GM12878 (cell line): Measurements from ENCODE around the gene OR51T1. TPM values are rescaled to one million over a fixed set of nuclear protein-coding genes. Genes with fewer than 3 reads are reported as not detected.

ENCODE experiments used
- ATAC-seq: fragments of 200-7000 bp; cut with Tn5 transposase; 3 replicates; pipeline ENCODE4 v1.9.1; 2020; ENCODE audit warnings: mild to moderate bottlenecking, moderate library complexity
- BruUV-seq: library from RNA; stranded (reverse); fragments of 400-500 nt; replicated peaks from 2 replicates; lab custom pipeline; 2021; lab: Mats Ljungman, UMichigan
- CTCF ChIA-PET: fragments of 300-600 bp; sonication (Branson Sonifier 250); formaldehyde crosslinking; extraction: SDS; loops from one replicate; lab custom pipeline; 2021; ENCODE audit warnings: inconsistent platforms; lab: Yijun Ruan, JAX
- POLR2A ChIA-PET: fragments of 350-600 bp; formaldehyde crosslinking; extraction: SDS; loops from one replicate; lab custom pipeline; 2021; ENCODE audit warnings: inconsistent platforms; lab: Charles Lee
- RAD21 ChIA-PET: fragments of 300-600 bp; sonication (Branson Sonifier 250); formaldehyde crosslinking; loops from one replicate; lab custom pipeline; 2023; ENCODE audit warnings: antibody characterized with exemption; ENCODE audit not compliant: unreplicated experiment; lab: Charles Lee
- SMC1A ChIA-PET: fragments of 300-600 bp; sonication (Branson Sonifier 250); formaldehyde crosslinking; loops from one replicate; lab custom pipeline; 2023; ENCODE audit not compliant: unreplicated experiment, uncharacterized antibody; lab: Charles Lee
- DNase-seq: peaks from one replicate; pipeline ENCODE4 v3.0.0-alpha.2; 2011; ENCODE audit warnings: low read depth, low spot score
- FAIRE-seq: peaks from 3 replicates; lab custom pipeline; 2011; peaks lifted over from hg19 to GRCh38; lab: Jason Lieb, UNC
- H2AFZ ChIP-seq: 2 replicates; pipeline ENCODE4 v1.6.0; 2011; ENCODE audit warnings: low read depth, low read length, control low read depth; ENCODE audit not compliant: control insufficient read depth
- H3K27ac ChIP-seq: 2 replicates; pipeline ENCODE4 v1.5.1; 2011; ENCODE audit warnings: control low read depth; ENCODE audit not compliant: control insufficient read depth, insufficient read depth
- H3K27me3 ChIP-seq, 2 experiments: replicated peaks in 1 of 2; 2 replicates each; pipeline versions ENCODE4 v1.6.0 to v1.6.1; 2011; ENCODE audit warnings: low read length in 1 of 2; ENCODE audit not compliant: control insufficient read depth in 2 of 2, insufficient read depth in 2 of 2
- H3K36me3 ChIP-seq, 2 experiments: 2 replicates each; pipeline ENCODE4 v1.5.1; 2011; ENCODE audit warnings: low read length in 1 of 2; ENCODE audit not compliant: control insufficient read depth in 2 of 2, insufficient read depth in 2 of 2
- H3K4me1 ChIP-seq: 2 replicates; pipeline ENCODE4 v1.6.1; 2011; ENCODE audit warnings: mild to moderate bottlenecking, low read length, moderate library complexity, mixed read lengths; ENCODE audit not compliant: control insufficient read depth, insufficient read depth
- H3K4me2 ChIP-seq: 2 replicates; pipeline ENCODE4 v1.6.0; 2011; ENCODE audit warnings: control low read depth; ENCODE audit not compliant: control insufficient read depth, insufficient read depth
- H3K4me3 ChIP-seq: fragments of 200-600 bp; sonication (generic); 2 replicates; pipeline ENCODE4 v1.5.1; 2016
- H3K79me2 ChIP-seq: 2 replicates; pipeline ENCODE4 v1.6.0; 2011; ENCODE audit warnings: low read length; ENCODE audit not compliant: control insufficient read depth, insufficient read depth
- H3K9ac ChIP-seq: 2 replicates; pipeline ENCODE4 v1.8.0; 2011; ENCODE audit warnings: low read length, control low read depth, mixed read lengths; ENCODE audit not compliant: control insufficient read depth, insufficient read depth
- H3K9me3 ChIP-seq: replicated peaks from 3 replicates; pipeline ENCODE4 v1.5.1; 2011; ENCODE audit warnings: mild to moderate bottlenecking, low read length; ENCODE audit not compliant: control insufficient read depth, insufficient read depth
- H4K20me1 ChIP-seq: 2 replicates; pipeline ENCODE4 v1.6.0; 2011; ENCODE audit not compliant: control insufficient read depth, insufficient read depth
- BMI1 ChIP-seq: fragments of 450-650 bp; IDR thresholded peaks from 2 replicates; pipeline ENCODE4 v1.6.1; 2016; ENCODE audit warnings: mild to moderate bottlenecking, moderate library complexity, borderline replicate concordance
- EED ChIP-seq: sonication (generic); IDR thresholded peaks from 2 replicates; pipeline ENCODE4 v1.6.1; 2016; ENCODE audit warnings: antibody characterized with exemption, low read depth
- ETV6 ChIP-seq, 2 experiments: fragments of 450-650 bp in 1 of 2; IDR thresholded peaks in 1 of 2; conservative IDR thresholded peaks in 1 of 2; 2 replicates each; pipeline ENCODE4 v1.6.1; 2014; ENCODE audit warnings: antibody characterized with exemption in 1 of 2, borderline replicate concordance in 1 of 2, low read depth in 1 of 2, mild to moderate bottlenecking in 1 of 2, moderate library complexity in 1 of 2
- IRF4 ChIP-seq: IDR thresholded peaks from 2 replicates; pipeline ENCODE4 v1.6.1; 2011; ENCODE audit warnings: low read depth, low read length
- JUNB ChIP-seq: IDR thresholded peaks from 2 replicates; pipeline ENCODE4 v1.6.1; 2016; ENCODE audit warnings: antibody characterized with exemption, mild to moderate bottlenecking
- MYC ChIP-seq: IDR thresholded peaks from 2 replicates; pipeline ENCODE4 v1.6.1; 2011; ENCODE audit warnings: mild to moderate bottlenecking, low read length, moderate library complexity, inconsistent platforms; ENCODE audit not compliant: insufficient read depth, insufficient replicate concordance, insufficient read length, severe bottlenecking
- RAD21 ChIP-seq: IDR thresholded peaks from 2 replicates; pipeline ENCODE4 v1.6.1; 2011; ENCODE audit warnings: mild to moderate bottlenecking, low read depth, low read length, moderate library complexity; ENCODE audit not compliant: insufficient read depth
- RBBP5 ChIP-seq: fragments of 200-600 bp; sonication (generic); conservative IDR thresholded peaks from 2 replicates; pipeline ENCODE4 v1.6.1; 2016
- RCOR1 ChIP-seq: conservative IDR thresholded peaks from 2 replicates; pipeline ENCODE4 v1.6.1; 2012; ENCODE audit warnings: low read depth, low read length, improper control_type of control experiment
- SMARCA5 ChIP-seq: fragments of 450-650 bp; IDR thresholded peaks from 2 replicates; pipeline ENCODE4 v1.6.1; 2017; ENCODE audit warnings: mild to moderate bottlenecking
- SUPT20H ChIP-seq: IDR thresholded peaks from 2 replicates; pipeline ENCODE4 v1.6.1; 2011; ENCODE audit warnings: low read depth, mild to moderate bottlenecking, low read length, moderate library complexity, borderline replicate concordance; ENCODE audit not compliant: control insufficient read depth
- ZNF274 ChIP-seq: IDR thresholded peaks from one replicate; pipeline ENCODE4 v1.8.0; 2011; ENCODE audit not compliant: insufficient read length, insufficient read depth
- WGBS: methylation state at CpG from one replicate; pipeline ENCODE4 v1.1.6; 2016; ENCODE audit warnings: low lambda C conversion rate; ENCODE audit not compliant: insufficient replicate concordance, insufficient coverage; ENCODE audit errors: missing lambda C conversion rate; 5-methylcytosine and 5-hydroxymethylcytosine counted together
- in situ Hi-C: fragments of 300-500 bp; cut with MboI; formaldehyde crosslinking; loops from 9 replicates; pipeline ENCODE4 v1.14.3; 2018; ENCODE audit warnings: mixed read lengths
- intact Hi-C: fragments of 100-400 bp; cut with micrococcal nuclease; formaldehyde crosslinking; loops from one replicate; pipeline ENCODE4 v1.14.2; 2022; ENCODE audit not compliant: unreplicated experiment
- polyA plus RNA-seq, 11 experiments: library from polyadenylated mRNA; depleted of rRNA in 4 of 11; unstranded in 6 of 11; stranded (reverse) in 5 of 11; fragments of >200 nt; fragmentation: Nextera tagmentation in 4 of 11; fragmentation: Illumina TruSeq in 1 of 11; extraction: Ambion mirVana in 4 of 11; extraction: Trizol in 1 of 11; gene quantifications; 1 replicate in 1 of 11; 2 replicates in 10 of 11; pipeline versions ENCODE4 v1.2.1 to v1.2.3, GENCODE V29; 2011 to 2016; ENCODE audit warnings: inconsistent platforms in 2 of 11, missing spikeins in 2 of 11, low read depth in 1 of 11
- total RNA-seq, 4 experiments: library from RNA; depleted of rRNA in 3 of 4; stranded (reverse); fragments of >200 nt in 3 of 4; fragmentation: Illumina TruSeq in 1 of 4; extraction: Trizol in 1 of 4; gene quantifications; 2 replicates each; pipeline versions ENCODE4 v1.2.1 to v1.2.3, GENCODE V29; 2013 to 2021
- TF ChIP-seq, protein P1 (sequence below): fragments of 450-650 bp; conservative IDR thresholded peaks from 2 replicates; pipeline ENCODE4 v1.6.1; 2017; ENCODE audit warnings: mild to moderate bottlenecking, moderate library complexity
- TF ChIP-seq, protein P2 (sequence below): IDR thresholded peaks from 2 replicates; pipeline ENCODE4 v1.6.1; 2012; ENCODE audit warnings: low read depth, low read length, improper control_type of control experiment

Gene OR51T1
- total and polyA plus RNA-seq, 10 of the 15 experiments (the other 5 are each of a cell fraction or from before 2014, with no cell fraction given) = not detected

DNA sequence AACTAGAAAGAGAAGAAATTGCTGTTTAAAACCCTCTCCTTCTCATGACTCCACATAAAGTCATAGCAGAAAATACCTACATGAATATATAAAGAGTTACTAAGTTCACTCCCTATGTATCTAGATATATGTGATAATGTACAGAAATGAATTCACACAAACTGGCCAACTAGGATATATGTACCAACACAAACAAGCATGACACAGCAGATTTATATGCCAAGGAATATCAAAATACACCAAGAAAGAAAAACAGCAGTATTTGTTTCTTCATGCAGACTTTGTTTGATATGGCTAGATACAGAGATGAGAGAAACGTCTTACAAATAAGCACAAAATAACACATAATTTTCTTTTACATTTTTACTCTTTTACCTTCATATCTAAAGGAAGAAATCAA, 40.6 kb downstream of the OR51T1 start:
- ChIA-PET POLR2A (no interaction called here), RAD21 (no interaction called here), SMC1A (no interaction called here), CTCF (no interaction called here)
- no peaks in the 10 kb centered on the region for H3K4me1 ChIP-seq
- in situ Hi-C loops (no loop called here), intact Hi-C loops (no loop called here)
- FAIRE-seq = no peak
- ATAC-seq = no peak
- no peaks in the 10 kb centered on the region for H3K9me3 ChIP-seq
- 0% methylated on average over 1 of the region's 1 CpG for WGBS
- H4K20me1 ChIP-seq = no peaks in the 10 kb centered on the region
- no peaks in the 10 kb centered on the region for H3K36me3 ChIP-seq
- H2AFZ ChIP-seq = no peak overlapping the region
- no peak overlapping the region for H3K27ac ChIP-seq
- no peak overlapping the region for H3K4me3 ChIP-seq
- BruUV-seq = no TSS peak
- TF ChIP-seq RAD21 (no peak), ETV6 (conservative IDR thresholded peaks at IDR 0.05 in 1 of 2, IDR thresholded peaks at IDR 0.05 in 1 of 2; ENCODE audit: borderline replicate concordance in 1 of 2, low read depth in 1 of 2) (no peak), MYC (no peak), BMI1 (no peak), JUNB (no peak), SUPT20H (no peak), SMARCA5 (no peak), RBBP5 (no peak), ZNF274 (no peak), IRF4 (no peak), RCOR1 (no peak), EED (no peak)
- TF ChIP-seq, protein P1, sequence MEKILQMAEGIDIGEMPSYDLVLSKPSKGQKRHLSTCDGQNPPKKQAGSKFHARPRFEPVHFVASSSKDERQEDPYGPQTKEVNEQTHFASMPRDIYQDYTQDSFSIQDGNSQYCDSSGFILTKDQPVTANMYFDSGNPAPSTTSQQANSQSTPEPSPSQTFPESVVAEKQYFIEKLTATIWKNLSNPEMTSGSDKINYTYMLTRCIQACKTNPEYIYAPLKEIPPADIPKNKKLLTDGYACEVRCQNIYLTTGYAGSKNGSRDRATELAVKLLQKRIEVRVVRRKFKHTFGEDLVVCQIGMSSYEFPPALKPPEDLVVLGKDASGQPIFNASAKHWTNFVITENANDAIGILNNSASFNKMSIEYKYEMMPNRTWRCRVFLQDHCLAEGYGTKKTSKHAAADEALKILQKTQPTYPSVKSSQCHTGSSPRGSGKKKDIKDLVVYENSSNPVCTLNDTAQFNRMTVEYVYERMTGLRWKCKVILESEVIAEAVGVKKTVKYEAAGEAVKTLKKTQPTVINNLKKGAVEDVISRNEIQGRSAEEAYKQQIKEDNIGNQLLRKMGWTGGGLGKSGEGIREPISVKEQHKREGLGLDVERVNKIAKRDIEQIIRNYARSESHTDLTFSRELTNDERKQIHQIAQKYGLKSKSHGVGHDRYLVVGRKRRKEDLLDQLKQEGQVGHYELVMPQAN = no peak
- TF ChIP-seq, protein P2, sequence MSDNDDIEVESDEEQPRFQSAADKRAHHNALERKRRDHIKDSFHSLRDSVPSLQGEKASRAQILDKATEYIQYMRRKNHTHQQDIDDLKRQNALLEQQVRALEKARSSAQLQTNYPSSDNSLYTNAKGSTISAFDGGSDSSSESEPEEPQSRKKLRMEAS = no peak
- TF ChIP-seq, all 136 proteins: peak for 0
- DNase-seq = no peak
- Histone ChIP-seq H3K9ac (no peak overlapping the region), H3K27me3 (no peaks in the 10 kb centered on the region), H3K4me2 (no peak overlapping the region), H3K79me2 (no peaks in the 10 kb centered on the region)
